ENCODE data around the gene SATB2. TPM values are rescaled to one million over a fixed set of nuclear protein-coding genes. Genes with fewer than 3 reads are reported as not detected.
A peak's percentile ranks its signal among the peaks of the same experiment; 100 is the strongest.

Gene SATB2
- polyA plus RNA-seq, 1 donor from 2014 or later = 0.21 TPM

DNA sequence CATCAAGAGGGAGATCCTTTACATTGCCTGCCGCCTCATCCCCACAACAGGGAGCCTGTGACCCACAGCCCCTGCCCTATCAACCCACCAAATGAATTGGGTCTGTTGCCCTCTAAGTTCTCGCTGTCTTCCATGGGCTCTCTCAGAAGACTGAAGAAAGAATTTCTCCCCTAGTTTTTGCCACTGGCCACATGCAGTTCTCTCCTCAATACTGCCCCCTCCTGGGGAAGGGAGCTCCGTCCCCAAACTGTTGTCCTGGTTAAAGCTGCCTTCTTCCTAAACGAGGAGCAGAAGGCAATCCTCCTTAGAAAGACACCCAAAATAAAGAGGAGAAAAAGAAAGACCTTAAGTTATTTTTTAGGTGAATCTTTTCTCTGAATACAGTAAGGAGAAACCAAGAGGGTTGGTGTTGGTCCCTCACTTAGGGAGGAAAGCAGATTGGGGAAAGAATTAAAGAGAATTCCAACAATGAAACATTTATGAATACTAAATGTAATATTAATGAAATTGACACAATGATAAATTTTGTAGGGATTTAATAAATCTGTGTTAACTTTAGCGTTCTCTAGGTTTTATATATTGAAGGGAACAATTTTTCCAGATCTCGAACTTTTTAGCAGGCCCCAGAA is 31.1 kb upstream of the SATB2 start:
- Histone ChIP-seq H3F3A (ENCODE audit: insufficient read depth, low read length, poor library complexity, severe bottlenecking) (no peaks in the 10 kb centered on the region), H3K9me2 (ENCODE audit: insufficient read depth, low read length) (no peaks in the 10 kb centered on the region), H3K79me2 (replicated peaks; ENCODE audit: insufficient read depth, low read length) (no peaks in the 10 kb centered on the region), H3K4me2 (ENCODE audit: low read length) (no peak overlapping the region), H3K9ac (ENCODE audit: low read length) (no peak overlapping the region), H3K36me3 (ENCODE audit: insufficient read depth, low read length) (no peaks in the 10 kb centered on the region), H3K27me3 (ENCODE audit: insufficient read depth, low read depth, low read length) (no peaks in the 10 kb centered on the region), H4K20me1 (ENCODE audit: insufficient read depth) (no peaks in the 10 kb centered on the region), H3K9me3 (ENCODE audit: low read length) (no peaks in the 10 kb centered on the region), H2AFZ (ENCODE audit: low read depth, low read length) (no peak overlapping the region), H3K27ac (ENCODE audit: low read length) (no peak overlapping the region), H3K4me3 (ENCODE audit: low read length) (no peak overlapping the region)
- no peak for TF ChIP-seq TAF1 (IDR thresholded peaks at IDR 0.05; ENCODE audit: low read depth)
- TF ChIP-seq, protein P1, sequence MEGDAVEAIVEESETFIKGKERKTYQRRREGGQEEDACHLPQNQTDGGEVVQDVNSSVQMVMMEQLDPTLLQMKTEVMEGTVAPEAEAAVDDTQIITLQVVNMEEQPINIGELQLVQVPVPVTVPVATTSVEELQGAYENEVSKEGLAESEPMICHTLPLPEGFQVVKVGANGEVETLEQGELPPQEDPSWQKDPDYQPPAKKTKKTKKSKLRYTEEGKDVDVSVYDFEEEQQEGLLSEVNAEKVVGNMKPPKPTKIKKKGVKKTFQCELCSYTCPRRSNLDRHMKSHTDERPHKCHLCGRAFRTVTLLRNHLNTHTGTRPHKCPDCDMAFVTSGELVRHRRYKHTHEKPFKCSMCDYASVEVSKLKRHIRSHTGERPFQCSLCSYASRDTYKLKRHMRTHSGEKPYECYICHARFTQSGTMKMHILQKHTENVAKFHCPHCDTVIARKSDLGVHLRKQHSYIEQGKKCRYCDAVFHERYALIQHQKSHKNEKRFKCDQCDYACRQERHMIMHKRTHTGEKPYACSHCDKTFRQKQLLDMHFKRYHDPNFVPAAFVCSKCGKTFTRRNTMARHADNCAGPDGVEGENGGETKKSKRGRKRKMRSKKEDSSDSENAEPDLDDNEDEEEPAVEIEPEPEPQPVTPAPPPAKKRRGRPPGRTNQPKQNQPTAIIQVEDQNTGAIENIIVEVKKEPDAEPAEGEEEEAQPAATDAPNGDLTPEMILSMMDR (IDR thresholded peaks at IDR 0.05; ENCODE audit: poor library complexity, severe bottlenecking) = peak; percentile 25

DNA sequence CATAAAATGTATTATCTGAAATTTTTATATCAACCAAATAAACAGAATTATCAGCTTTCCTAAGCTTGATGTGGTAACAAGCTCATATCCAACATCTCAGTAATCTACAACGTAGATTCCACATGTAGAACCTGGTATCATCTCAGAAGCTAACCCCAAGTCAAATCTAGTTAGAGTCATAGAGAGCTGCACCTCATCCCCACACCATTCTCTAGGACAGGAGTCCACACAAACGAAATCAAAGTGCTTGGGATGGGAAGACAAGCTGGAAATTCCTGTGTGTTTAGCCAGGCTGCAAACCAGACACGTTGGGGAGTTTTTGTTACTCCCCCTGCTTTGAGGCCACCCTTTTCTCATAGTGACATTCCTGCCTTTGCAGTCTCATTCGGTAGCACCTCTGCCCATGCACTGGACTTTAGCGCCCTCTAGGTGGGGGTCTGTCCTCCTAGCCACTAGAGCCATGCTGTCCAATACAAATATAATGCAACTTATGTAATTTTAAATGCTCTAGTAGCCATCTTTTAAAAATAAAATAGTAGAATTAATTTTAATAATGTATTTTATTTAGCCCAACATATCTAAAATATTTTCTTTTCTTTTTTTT is 28.1 kb upstream of the SATB2 start:
- H3K27ac ChIP-seq (ENCODE audit: low read length) = no peak overlapping the region
- no peak for TF ChIP-seq SMC3 (conservative IDR thresholded peaks at IDR 0.05; ENCODE audit: poor library complexity)
- no peak for TF ChIP-seq EP300 (conservative IDR thresholded peaks at IDR 0.05; ENCODE audit: poor library complexity, severe bottlenecking)
- TF ChIP-seq EZH2 (IDR thresholded peaks at IDR 0.05; ENCODE audit: borderline replicate concordance, insufficient read depth, low read length, poor library complexity, severe bottlenecking) = no peak
- TF ChIP-seq, protein P1 (IDR thresholded peaks at IDR 0.05; ENCODE audit: poor library complexity, severe bottlenecking) = no peak
- no peak for TF ChIP-seq TAF1 (IDR thresholded peaks at IDR 0.05; ENCODE audit: low read depth)
- TF ChIP-seq MXI1 (conservative IDR thresholded peaks at IDR 0.05; ENCODE audit: poor library complexity, severe bottlenecking) = no peak
- TF ChIP-seq POLR2AphosphoS5 (IDR thresholded peaks at IDR 0.05) = no peak
- TF ChIP-seq RAD21 (conservative IDR thresholded peaks at IDR 0.05) = no peak
- TF ChIP-seq, protein P2, sequence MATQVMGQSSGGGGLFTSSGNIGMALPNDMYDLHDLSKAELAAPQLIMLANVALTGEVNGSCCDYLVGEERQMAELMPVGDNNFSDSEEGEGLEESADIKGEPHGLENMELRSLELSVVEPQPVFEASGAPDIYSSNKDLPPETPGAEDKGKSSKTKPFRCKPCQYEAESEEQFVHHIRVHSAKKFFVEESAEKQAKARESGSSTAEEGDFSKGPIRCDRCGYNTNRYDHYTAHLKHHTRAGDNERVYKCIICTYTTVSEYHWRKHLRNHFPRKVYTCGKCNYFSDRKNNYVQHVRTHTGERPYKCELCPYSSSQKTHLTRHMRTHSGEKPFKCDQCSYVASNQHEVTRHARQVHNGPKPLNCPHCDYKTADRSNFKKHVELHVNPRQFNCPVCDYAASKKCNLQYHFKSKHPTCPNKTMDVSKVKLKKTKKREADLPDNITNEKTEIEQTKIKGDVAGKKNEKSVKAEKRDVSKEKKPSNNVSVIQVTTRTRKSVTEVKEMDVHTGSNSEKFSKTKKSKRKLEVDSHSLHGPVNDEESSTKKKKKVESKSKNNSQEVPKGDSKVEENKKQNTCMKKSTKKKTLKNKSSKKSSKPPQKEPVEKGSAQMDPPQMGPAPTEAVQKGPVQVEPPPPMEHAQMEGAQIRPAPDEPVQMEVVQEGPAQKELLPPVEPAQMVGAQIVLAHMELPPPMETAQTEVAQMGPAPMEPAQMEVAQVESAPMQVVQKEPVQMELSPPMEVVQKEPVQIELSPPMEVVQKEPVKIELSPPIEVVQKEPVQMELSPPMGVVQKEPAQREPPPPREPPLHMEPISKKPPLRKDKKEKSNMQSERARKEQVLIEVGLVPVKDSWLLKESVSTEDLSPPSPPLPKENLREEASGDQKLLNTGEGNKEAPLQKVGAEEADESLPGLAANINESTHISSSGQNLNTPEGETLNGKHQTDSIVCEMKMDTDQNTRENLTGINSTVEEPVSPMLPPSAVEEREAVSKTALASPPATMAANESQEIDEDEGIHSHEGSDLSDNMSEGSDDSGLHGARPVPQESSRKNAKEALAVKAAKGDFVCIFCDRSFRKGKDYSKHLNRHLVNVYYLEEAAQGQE (IDR thresholded peaks at IDR 0.05; ENCODE audit: borderline replicate concordance) = no peak
- H3K79me2 ChIP-seq (replicated peaks; ENCODE audit: insufficient read depth, low read length) = no peaks in the 10 kb centered on the region
- H3K4me3 ChIP-seq (ENCODE audit: low read length) = no peak overlapping the region
- H3K4me2 ChIP-seq (ENCODE audit: low read length) = no peak overlapping the region
- H3F3A ChIP-seq (ENCODE audit: insufficient read depth, low read length, poor library complexity, severe bottlenecking) = no peaks in the 10 kb centered on the region
- no peaks in the 10 kb centered on the region for H3K27me3 ChIP-seq (ENCODE audit: insufficient read depth, low read depth, low read length)
- H3K9ac ChIP-seq (ENCODE audit: low read length) = no peak overlapping the region
- H4K20me1 ChIP-seq (ENCODE audit: insufficient read depth) = no peaks in the 10 kb centered on the region
- H3K9me3 ChIP-seq (ENCODE audit: low read length) = no peaks in the 10 kb centered on the region
- H3K9me2 ChIP-seq (ENCODE audit: insufficient read depth, low read length) = no peaks in the 10 kb centered on the region
- H3K36me3 ChIP-seq (ENCODE audit: insufficient read depth, low read length) = no peaks in the 10 kb centered on the region
- H2AFZ ChIP-seq (ENCODE audit: low read depth, low read length) = no peak overlapping the region
